ENCODE measurements around the gene AKT3. TPM values are rescaled to one million over a fixed set of nuclear protein-coding genes. Genes with fewer than 3 reads are reported as not detected.
"Not testable (repeated sequence)": the region's sequence is repeated elsewhere in the genome, so short reads cannot be mapped to it uniquely, and the experiment has no call there.

Gene AKT3
- total RNA-seq, 2 donors from 2014 or later = 46.0 to 85.8 TPM

DNA sequence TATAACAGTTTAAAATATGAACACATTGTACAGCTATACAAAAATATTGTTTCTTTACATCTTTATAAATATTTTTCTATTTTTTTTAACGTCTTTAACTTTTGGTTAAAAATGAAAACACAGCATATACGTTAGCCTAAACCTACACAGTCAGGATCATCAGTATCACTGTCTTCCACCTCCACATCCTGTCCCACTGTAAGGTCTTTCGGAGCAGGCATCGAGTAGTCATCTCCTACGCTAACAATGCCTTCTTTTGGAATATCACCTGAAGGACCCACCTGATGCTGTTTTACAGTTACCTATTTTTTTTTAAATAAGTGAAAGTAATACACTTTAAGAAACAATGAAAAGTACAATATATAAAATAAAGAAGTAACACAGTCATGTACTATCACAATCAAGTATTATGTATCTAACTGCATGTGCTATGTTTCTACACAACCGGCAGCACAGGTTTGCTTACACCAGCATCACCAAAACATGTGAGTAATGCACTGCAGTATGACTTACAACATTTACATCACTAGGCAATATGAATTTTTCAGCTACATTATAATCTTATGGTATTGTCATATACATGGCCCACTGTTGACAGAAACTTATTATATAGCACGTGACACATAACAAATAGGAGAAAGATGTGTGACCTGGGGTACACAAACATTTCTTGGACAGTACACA lies 254.4 kb downstream of the AKT3 start:
- no peaks in the 10 kb centered on the region for H3K36me3 ChIP-seq
- H3K4me1 ChIP-seq (ENCODE audit: control insufficient read depth in 1 of 2, low read depth in 2 of 2) = no peaks in the 10 kb centered on the region
- H3K27ac ChIP-seq = no peak overlapping the region
- H3K9me3 ChIP-seq = no peaks in the 10 kb centered on the region
- ATAC-seq (ENCODE audit: insufficient number of reproducible peaks, low FRiP score, low read depth) (no peak), DNase-seq (ENCODE audit: low spot score) (no peak)
- no peaks in the 10 kb centered on the region for H3K27me3 ChIP-seq (replicated peaks; ENCODE audit: insufficient read depth)
- no peak overlapping the region for H3K4me3 ChIP-seq
- TF ChIP-seq, protein P1, sequence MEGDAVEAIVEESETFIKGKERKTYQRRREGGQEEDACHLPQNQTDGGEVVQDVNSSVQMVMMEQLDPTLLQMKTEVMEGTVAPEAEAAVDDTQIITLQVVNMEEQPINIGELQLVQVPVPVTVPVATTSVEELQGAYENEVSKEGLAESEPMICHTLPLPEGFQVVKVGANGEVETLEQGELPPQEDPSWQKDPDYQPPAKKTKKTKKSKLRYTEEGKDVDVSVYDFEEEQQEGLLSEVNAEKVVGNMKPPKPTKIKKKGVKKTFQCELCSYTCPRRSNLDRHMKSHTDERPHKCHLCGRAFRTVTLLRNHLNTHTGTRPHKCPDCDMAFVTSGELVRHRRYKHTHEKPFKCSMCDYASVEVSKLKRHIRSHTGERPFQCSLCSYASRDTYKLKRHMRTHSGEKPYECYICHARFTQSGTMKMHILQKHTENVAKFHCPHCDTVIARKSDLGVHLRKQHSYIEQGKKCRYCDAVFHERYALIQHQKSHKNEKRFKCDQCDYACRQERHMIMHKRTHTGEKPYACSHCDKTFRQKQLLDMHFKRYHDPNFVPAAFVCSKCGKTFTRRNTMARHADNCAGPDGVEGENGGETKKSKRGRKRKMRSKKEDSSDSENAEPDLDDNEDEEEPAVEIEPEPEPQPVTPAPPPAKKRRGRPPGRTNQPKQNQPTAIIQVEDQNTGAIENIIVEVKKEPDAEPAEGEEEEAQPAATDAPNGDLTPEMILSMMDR (IDR thresholded peaks at IDR 0.05) = no peak

DNA sequence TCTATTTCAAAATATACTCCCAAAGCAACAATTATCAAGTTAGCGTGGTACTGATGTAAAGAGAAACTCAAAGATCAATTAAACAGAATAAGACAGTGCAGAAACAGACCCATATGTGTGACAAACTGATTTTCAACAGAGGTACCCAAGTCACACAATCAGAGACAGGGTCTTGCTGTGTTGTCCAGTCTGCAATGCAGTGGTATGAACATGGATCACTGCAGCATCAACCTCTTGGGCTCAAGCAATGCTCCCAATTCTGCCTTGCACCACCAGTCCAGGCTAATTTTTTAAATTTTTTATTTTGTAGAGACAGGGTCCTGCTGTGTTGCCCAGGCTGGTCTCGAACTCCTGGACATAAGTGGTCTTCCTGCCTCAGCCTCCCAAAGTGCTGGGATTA lies 255.6 kb downstream of the AKT3 start:
- Histone ChIP-seq H3K4me3 (no peak overlapping the region), H3K4me1 (ENCODE audit: control insufficient read depth in 1 of 2, low read depth in 2 of 2) (no peaks in the 10 kb centered on the region), H3K36me3 (no peaks in the 10 kb centered on the region), H3K27ac (no peak overlapping the region), H3K27me3 (replicated peaks; ENCODE audit: insufficient read depth) (no peaks in the 10 kb centered on the region), H3K9me3 (no peaks in the 10 kb centered on the region)
- TF ChIP-seq, protein P1 (IDR thresholded peaks at IDR 0.05) = no peak
- no peak for ATAC-seq (ENCODE audit: insufficient number of reproducible peaks, low FRiP score, low read depth)
- no peak for DNase-seq (ENCODE audit: low spot score)

DNA sequence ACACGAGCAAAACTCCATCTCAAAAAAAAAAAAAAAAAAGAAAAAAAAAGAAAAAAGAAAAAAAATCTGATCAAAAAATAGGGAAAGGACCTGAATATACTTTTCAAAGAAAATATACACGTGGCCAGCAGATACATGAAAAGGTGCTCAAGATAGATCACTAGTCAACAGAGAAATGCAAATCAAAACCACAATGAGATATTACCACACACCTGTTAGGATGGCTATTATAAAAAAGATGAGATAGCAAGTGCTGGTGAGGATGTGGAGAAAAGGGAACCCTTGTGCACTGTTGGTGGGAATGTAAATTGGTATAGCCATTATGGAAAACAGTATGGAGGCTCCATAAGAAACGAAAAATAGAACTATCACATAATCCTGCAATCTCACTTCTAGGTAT lies 260.8 kb downstream of the AKT3 start:
- not testable (repeated sequence) for H3K9me3 ChIP-seq, H3K4me3 ChIP-seq

DNA sequence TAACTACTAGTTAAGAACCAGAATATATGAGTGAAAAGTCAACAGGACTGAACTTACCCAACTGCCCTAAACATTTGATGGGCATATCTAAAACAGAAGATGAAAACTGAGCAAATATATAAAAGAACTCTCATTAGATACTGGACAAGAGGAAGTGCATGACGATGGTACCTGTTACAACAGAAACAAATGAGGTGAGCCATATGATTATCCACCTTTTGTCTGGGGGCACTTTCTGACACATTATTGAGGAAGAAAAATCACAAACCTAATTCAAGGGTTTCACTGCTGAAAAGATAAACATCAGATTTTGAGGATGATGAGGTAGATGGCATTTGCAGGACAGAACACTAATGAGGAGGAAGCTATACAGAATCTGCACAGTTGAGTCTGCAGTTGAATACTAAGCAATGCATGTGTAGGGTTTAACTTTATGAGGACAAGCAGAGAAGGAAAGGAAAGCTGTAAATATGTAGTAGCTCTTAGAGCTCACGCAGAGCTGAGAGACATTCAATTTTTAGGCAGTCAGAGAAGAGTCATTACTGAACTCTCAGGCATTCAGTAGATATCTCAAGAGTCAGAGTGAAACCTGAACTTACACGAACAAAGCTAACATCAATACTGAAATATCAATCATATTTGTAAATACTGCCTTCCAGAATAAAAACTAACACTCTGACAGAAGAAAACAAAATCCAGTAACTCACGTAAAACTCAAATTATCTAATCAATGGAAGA lies 262.1 kb downstream of the AKT3 start:
- H3K36me3 ChIP-seq = no peaks in the 10 kb centered on the region
- no peaks in the 10 kb centered on the region for H3K27me3 ChIP-seq (replicated peaks; ENCODE audit: insufficient read depth)
- H3K4me3 ChIP-seq = no peak overlapping the region
- no peaks in the 10 kb centered on the region for H3K4me1 ChIP-seq (ENCODE audit: control insufficient read depth in 1 of 2, low read depth in 2 of 2)
- H3K27ac ChIP-seq = no peak overlapping the region
- TF ChIP-seq, protein P1 (IDR thresholded peaks at IDR 0.05) = no peak
- no peak for ATAC-seq (ENCODE audit: insufficient number of reproducible peaks, low FRiP score, low read depth)
- H3K9me3 ChIP-seq = no peaks in the 10 kb centered on the region
- no peak for DNase-seq (ENCODE audit: low spot score)

More for the DNA sequence above, 260.8 kb downstream of the AKT3 start:
- not testable (repeated sequence) for H3K27ac ChIP-seq; H3K36me3 ChIP-seq; ATAC-seq (ENCODE audit: insufficient number of reproducible peaks, low FRiP score, low read depth); DNase-seq (ENCODE audit: low spot score); H3K27me3 ChIP-seq (replicated peaks; ENCODE audit: insufficient read depth); H3K4me1 ChIP-seq (ENCODE audit: control insufficient read depth in 1 of 2, low read depth in 2 of 2)

DNA sequence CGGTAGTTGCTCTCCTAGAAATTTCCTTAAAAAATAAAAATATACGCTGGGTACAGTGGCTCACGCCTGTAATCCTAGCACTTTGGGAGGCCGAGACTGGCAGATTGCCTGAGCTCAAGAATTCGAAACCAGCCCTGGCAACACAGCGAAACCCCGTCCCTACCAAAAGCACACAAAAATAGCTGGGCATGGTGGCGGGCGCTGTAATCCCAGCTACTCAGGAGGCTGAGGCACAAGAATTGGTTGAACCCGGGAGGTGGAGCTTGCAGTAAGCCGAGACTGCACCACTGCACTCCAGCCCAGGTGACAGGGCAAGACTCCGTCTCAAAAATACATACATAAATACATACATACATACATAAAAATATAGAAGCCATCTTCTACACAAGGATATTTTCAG lies 262.8 kb downstream of the AKT3 start:
- H3K4me3 ChIP-seq = no peak overlapping the region
- no peaks in the 10 kb centered on the region for H3K27me3 ChIP-seq (replicated peaks; ENCODE audit: insufficient read depth)
- no peaks in the 10 kb centered on the region for H3K36me3 ChIP-seq
- no peaks in the 10 kb centered on the region for H3K4me1 ChIP-seq (ENCODE audit: control insufficient read depth in 1 of 2, low read depth in 2 of 2)
- no peak overlapping the region for H3K27ac ChIP-seq
- no peak for DNase-seq (ENCODE audit: low spot score)
- ATAC-seq (ENCODE audit: insufficient number of reproducible peaks, low FRiP score, low read depth) = no peak
- TF ChIP-seq, protein P1 (IDR thresholded peaks at IDR 0.05) = no peak
- H3K9me3 ChIP-seq = peaks cover 6% of the 10 kb centered on the region

Measured in thoracic aorta (tissue), 2 donors.